ENCODE data around the gene YARS1. TPM values are rescaled to one million over a fixed set of nuclear protein-coding genes. Genes with fewer than 3 reads are reported as not detected.

The YARS1 gene
- total RNA-seq, 1 donor from 2014 or later, result 219 TPM

GRCh38 chr1:32848354-32849063, 31.4 kb upstream of the YARS1 start:
- peaks cover 12% of the 10 kb centered on the region for H3K36me3 ChIP-seq (ENCODE audit: insufficient read depth, low read length)
- no peak overlapping the region for H3K4me3 ChIP-seq (ENCODE audit: insufficient read depth, low read depth, low read length)
- Mint-ChIP-seq H3K9me3 (ENCODE audit: unreplicated experiment) (no peaks in the 10 kb centered on the region), H3K4me3 (ENCODE audit: unreplicated experiment) (no peak overlapping the region), H3K4me1 (ENCODE audit: low read depth, unreplicated experiment) (no peaks in the 10 kb centered on the region), H3K27me3 (ENCODE audit: low read depth, unreplicated experiment) (no peaks in the 10 kb centered on the region), H3K27ac (ENCODE audit: unreplicated experiment) (no peak overlapping the region), H3K36me3 (ENCODE audit: low read depth, unreplicated experiment) (peaks cover 5% of the 10 kb centered on the region)
- DNase-seq (ENCODE audit: low read depth) (no peak), FAIRE-seq (no peak)
- H4K20me1 ChIP-seq (ENCODE audit: insufficient read depth, low read length), result no peaks in the 10 kb centered on the region
- H3K9ac ChIP-seq (ENCODE audit: low read length), result no peak overlapping the region
- no peaks in the 10 kb centered on the region for H3K79me2 ChIP-seq (ENCODE audit: insufficient read depth, low read length)
- no peaks in the 10 kb centered on the region for H3K9me3 ChIP-seq (ENCODE audit: insufficient read depth, low read depth, low read length)
- no peak for TF ChIP-seq CTCF (IDR thresholded peaks at IDR 0.05; ENCODE audit: insufficient read depth, low read depth, low read length)
- TF ChIP-seq EZH2 (IDR thresholded peaks at IDR 0.05; ENCODE audit: insufficient read depth, low read length), result no peak
- no peak overlapping the region for H3K4me2 ChIP-seq (ENCODE audit: low read length)
- no peaks in the 10 kb centered on the region for H3K4me1 ChIP-seq (ENCODE audit: insufficient read depth, low read length)
- no peak overlapping the region for H3K27ac ChIP-seq (ENCODE audit: low read depth, low read length)
- no peak overlapping the region for H2AFZ ChIP-seq (ENCODE audit: low read depth, low read length)
- H3K27me3 ChIP-seq (ENCODE audit: insufficient read depth, low read length), result no peaks in the 10 kb centered on the region

GRCh38 chr1:32831878-32832277, 14.7 kb upstream of the YARS1 start:
- H3K4me3 Mint-ChIP-seq (ENCODE audit: unreplicated experiment), result no peak overlapping the region
- no peak overlapping the region for H3K27ac ChIP-seq (ENCODE audit: low read depth, low read length)
- no peak for FAIRE-seq
- DNase-seq (ENCODE audit: low read depth), result no peak
- H3K9ac ChIP-seq (ENCODE audit: low read length), result no peak overlapping the region
- H3K9me3 ChIP-seq (ENCODE audit: insufficient read depth, low read depth, low read length), result no peaks in the 10 kb centered on the region
- H3K27ac Mint-ChIP-seq (ENCODE audit: unreplicated experiment), result no peak overlapping the region
- no peaks in the 10 kb centered on the region for H3K4me1 ChIP-seq (ENCODE audit: insufficient read depth, low read length)
- H3K36me3 ChIP-seq (ENCODE audit: insufficient read depth, low read length), result peaks cover 41% of the 10 kb centered on the region
- no peak overlapping the region for H3K4me2 ChIP-seq (ENCODE audit: low read length)
- no peaks in the 10 kb centered on the region for H3K9me3 Mint-ChIP-seq (ENCODE audit: unreplicated experiment)
- H2AFZ ChIP-seq (ENCODE audit: low read depth, low read length), result no peak overlapping the region
- H3K79me2 ChIP-seq (ENCODE audit: insufficient read depth, low read length), result no peaks in the 10 kb centered on the region
- H3K4me1 Mint-ChIP-seq (ENCODE audit: low read depth, unreplicated experiment), result no peaks in the 10 kb centered on the region
- no peak overlapping the region for H3K4me3 ChIP-seq (ENCODE audit: insufficient read depth, low read depth, low read length)
- TF ChIP-seq EZH2 (IDR thresholded peaks at IDR 0.05; ENCODE audit: insufficient read depth, low read length), result no peak
- no peak for TF ChIP-seq CTCF (IDR thresholded peaks at IDR 0.05; ENCODE audit: insufficient read depth, low read depth, low read length)
- H3K27me3 Mint-ChIP-seq (ENCODE audit: low read depth, unreplicated experiment), result no peaks in the 10 kb centered on the region
- no peaks in the 10 kb centered on the region for H4K20me1 ChIP-seq (ENCODE audit: insufficient read depth, low read length)
- peaks cover 6% of the 10 kb centered on the region for H3K36me3 Mint-ChIP-seq (ENCODE audit: low read depth, unreplicated experiment)
- no peaks in the 10 kb centered on the region for H3K27me3 ChIP-seq (ENCODE audit: insufficient read depth, low read length)

All from astrocyte (in vitro differentiated cells and primary cell).